ENCODE data around the gene SGMS2. TPM values are rescaled to one million over a fixed set of nuclear protein-coding genes. Genes with fewer than 3 reads are reported as not detected.
"Not testable (repeated sequence)": the region's sequence is repeated elsewhere in the genome, so short reads cannot be mapped to it uniquely, and the experiment has no call there.

Gene SGMS2
- total RNA-seq, 1 donor from 2014 or later = 25.8 TPM

DNA sequence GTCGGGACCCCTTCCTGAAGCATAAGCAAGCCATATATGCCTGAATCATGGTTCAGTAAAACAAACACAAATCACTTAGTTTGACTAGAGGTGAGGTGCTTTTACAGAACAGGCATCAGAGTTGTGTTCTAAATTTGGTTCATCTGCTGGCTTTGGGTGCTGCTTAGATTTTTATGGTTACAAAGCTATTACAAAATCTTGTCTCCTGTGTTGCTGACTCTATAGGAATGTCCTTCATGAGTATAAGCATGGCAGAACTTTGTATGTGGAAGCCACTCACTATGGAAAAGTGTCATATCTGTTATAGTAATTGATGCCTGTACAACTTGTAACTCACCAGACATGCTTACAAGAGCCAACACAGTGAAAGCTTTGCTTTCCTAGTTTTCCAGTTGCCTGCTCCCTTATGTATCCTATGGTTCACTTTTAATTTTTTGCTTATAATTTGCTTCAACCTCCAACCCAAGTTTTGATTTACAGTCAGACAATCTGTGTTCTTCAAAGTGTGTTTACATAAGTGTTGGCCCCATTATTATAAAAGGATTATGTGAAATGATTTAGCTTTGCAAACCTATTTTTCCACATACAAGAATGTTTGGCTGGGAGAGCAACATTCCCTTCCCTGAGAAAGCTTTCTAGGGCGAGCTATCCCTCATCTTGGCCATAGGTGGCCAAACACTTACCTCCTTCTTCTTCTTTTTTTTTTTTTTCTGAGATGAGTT lies 76.6 kb downstream of the SGMS2 start:
- no peaks in the 10 kb centered on the region for H3K27me3 Mint-ChIP-seq

GRCh38 chr4:107902715-107903114 lies 78.0 kb downstream of the SGMS2 start:
- TF ChIP-seq, protein P1, sequence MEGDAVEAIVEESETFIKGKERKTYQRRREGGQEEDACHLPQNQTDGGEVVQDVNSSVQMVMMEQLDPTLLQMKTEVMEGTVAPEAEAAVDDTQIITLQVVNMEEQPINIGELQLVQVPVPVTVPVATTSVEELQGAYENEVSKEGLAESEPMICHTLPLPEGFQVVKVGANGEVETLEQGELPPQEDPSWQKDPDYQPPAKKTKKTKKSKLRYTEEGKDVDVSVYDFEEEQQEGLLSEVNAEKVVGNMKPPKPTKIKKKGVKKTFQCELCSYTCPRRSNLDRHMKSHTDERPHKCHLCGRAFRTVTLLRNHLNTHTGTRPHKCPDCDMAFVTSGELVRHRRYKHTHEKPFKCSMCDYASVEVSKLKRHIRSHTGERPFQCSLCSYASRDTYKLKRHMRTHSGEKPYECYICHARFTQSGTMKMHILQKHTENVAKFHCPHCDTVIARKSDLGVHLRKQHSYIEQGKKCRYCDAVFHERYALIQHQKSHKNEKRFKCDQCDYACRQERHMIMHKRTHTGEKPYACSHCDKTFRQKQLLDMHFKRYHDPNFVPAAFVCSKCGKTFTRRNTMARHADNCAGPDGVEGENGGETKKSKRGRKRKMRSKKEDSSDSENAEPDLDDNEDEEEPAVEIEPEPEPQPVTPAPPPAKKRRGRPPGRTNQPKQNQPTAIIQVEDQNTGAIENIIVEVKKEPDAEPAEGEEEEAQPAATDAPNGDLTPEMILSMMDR (conservative IDR thresholded peaks at IDR 0.05) = no peak
- Mint-ChIP-seq H3K4me1 (ENCODE audit: unreplicated experiment) (peaks cover 10% of the 10 kb centered on the region), H3K27me3 (no peaks in the 10 kb centered on the region), H3K4me3 (no peak overlapping the region), H3K27ac (no peak overlapping the region), H3K36me3 (peaks cover 10% of the 10 kb centered on the region), H3K9me3 (no peaks in the 10 kb centered on the region)
- DNase-seq (ENCODE audit: extremely low spot score, unreplicated experiment) = no peak

More for the DNA sequence above, 76.6 kb downstream of the SGMS2 start:
- TF ChIP-seq, protein P1 (conservative IDR thresholded peaks at IDR 0.05) = no peak
- DNase-seq (ENCODE audit: extremely low spot score, unreplicated experiment) = no peak
- Mint-ChIP-seq H3K27ac (peak overlapping the region; percentile 86), H3K4me1 (ENCODE audit: unreplicated experiment) (peaks cover 15% of the 10 kb centered on the region), H3K9me3 (no peaks in the 10 kb centered on the region), H3K36me3 (peaks cover 10% of the 10 kb centered on the region), H3K4me3 (no peak overlapping the region)

GRCh38 chr4:107905082-107905481 lies 80.3 kb downstream of the SGMS2 start:
- H3K4me3 Mint-ChIP-seq; DNase-seq (ENCODE audit: extremely low spot score, unreplicated experiment); H3K9me3 Mint-ChIP-seq; H3K27me3 Mint-ChIP-seq; H3K27ac Mint-ChIP-seq: not testable (repeated sequence)
- Mint-ChIP-seq H3K36me3 (peaks cover 26% of the 10 kb centered on the region), H3K4me1 (ENCODE audit: unreplicated experiment) (peaks cover 10% of the 10 kb centered on the region)

DNA sequence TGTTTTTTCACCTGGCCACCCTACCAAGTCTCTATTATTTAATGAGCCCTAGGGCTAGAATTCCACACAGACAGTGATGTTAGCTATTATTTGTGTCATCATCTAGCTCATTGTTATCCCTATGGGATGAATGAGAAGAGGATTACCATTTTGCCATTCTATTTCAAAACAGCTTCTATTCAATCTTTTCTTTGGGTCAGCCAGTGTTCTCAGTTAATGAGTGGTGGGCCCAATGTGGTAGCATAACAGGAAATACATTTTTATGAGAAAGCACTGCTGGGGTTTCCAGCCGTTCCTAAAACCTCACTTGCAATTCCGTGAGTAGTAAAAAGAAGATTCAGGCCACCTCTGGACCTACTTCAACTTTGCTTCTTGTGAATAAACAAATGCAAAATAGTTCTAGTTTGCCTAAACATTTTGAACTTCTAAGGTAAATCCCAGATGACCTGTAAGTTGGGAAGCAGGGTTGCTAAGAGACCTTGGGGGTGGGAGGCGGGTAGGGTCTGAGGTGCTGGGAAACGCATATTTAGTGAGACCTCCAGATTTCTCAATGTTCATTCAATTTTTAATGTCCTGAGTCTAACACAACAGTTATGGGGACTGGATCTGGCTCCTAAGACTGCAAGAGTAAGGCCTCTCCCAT lies 81.8 kb downstream of the SGMS2 start:
- Mint-ChIP-seq H3K27me3 (no peaks in the 10 kb centered on the region), H3K27ac (no peak overlapping the region), H3K36me3 (peaks cover 26% of the 10 kb centered on the region), H3K4me1 (ENCODE audit: unreplicated experiment) (peaks cover 5% of the 10 kb centered on the region), H3K4me3 (no peak overlapping the region), H3K9me3 (no peaks in the 10 kb centered on the region)
- DNase-seq (ENCODE audit: extremely low spot score, unreplicated experiment) = no peak
- TF ChIP-seq, protein P1 (conservative IDR thresholded peaks at IDR 0.05) = no peak

GRCh38 chr4:107908377-107908776 lies 83.6 kb downstream of the SGMS2 start:
- Mint-ChIP-seq H3K9me3 (no peaks in the 10 kb centered on the region), H3K4me3 (no peak overlapping the region), H3K27me3 (no peaks in the 10 kb centered on the region), H3K36me3 (peaks cover 22% of the 10 kb centered on the region), H3K27ac (no peak overlapping the region), H3K4me1 (ENCODE audit: unreplicated experiment) (peaks cover 5% of the 10 kb centered on the region)
- TF ChIP-seq, protein P1 (conservative IDR thresholded peaks at IDR 0.05) = no peak
- no peak for DNase-seq (ENCODE audit: extremely low spot score, unreplicated experiment)

DNA sequence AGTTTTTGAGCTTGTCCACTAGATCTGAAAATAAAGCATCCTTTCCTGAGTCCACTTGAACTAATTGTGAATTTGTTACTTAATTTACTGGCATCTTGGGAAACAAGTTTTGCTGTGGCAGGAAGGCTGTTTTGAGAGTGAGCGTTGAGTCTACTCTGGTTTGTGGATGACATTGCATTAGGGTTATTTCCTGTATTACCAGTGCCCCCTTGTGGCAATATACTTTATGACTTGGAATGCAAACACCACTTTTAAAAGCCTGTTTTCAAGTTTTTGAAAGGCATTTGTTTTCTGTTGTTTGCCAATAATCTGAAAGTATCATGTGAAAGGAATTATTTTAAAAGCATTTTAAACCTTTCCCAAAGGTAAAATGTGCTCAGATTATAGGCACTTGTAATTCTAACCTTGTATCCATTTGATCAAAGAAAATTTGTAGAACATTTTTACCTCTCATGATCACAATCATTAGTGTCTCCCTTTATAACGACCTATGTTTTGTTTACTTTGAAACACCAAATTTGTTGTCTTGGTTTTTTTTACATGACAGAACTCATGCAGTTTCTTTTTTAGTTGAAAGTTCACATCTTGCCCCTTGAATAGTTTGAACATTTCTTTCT lies 88.7 kb downstream of the SGMS2 start:
- TF ChIP-seq, protein P1 (conservative IDR thresholded peaks at IDR 0.05) = peak; percentile 92
- Mint-ChIP-seq H3K27me3 (no peaks in the 10 kb centered on the region), H3K9me3 (no peaks in the 10 kb centered on the region), H3K4me3 (no peak overlapping the region), H3K27ac (peak overlapping the region; percentile 69), H3K4me1 (ENCODE audit: unreplicated experiment) (peaks cover 5% of the 10 kb centered on the region), H3K36me3 (peaks cover 10% of the 10 kb centered on the region)
- no peak for DNase-seq (ENCODE audit: extremely low spot score, unreplicated experiment)
